HepG2 (cell line): Measurements from ENCODE around the gene POU5F1. TPM values are rescaled to one million over a fixed set of nuclear protein-coding genes. Genes with fewer than 3 reads are reported as not detected.

ENCODE experiments used
- ARNTL ChIP-seq: sonication (generic); formaldehyde crosslinking; IDR thresholded peaks from 2 replicates; pipeline ENCODE4 v1.4.0; 2020; ENCODE audit warnings: mild to moderate bottlenecking, missing genetic modification reagents
- EEA1 ChIP-seq: sonication (generic); formaldehyde crosslinking; IDR thresholded peaks from 2 replicates; pipeline ENCODE4 v1.5.1; 2020; ENCODE audit warnings: mild to moderate bottlenecking, missing genetic modification reagents, borderline replicate concordance
- ELF3 ChIP-seq: IDR thresholded peaks from 2 replicates; pipeline ENCODE4 v1.6.1; 2016; ENCODE audit warnings: missing genetic modification reagents, missing compliant biosample characterization
- FOXO1 ChIP-seq: sonication (generic); formaldehyde crosslinking; IDR thresholded peaks from 2 replicates; pipeline ENCODE4 v1.4.0; 2020; ENCODE audit warnings: missing genetic modification reagents
- HHEX ChIP-seq: IDR thresholded peaks from 2 replicates; pipeline ENCODE4 v1.6.1; 2016; ENCODE audit warnings: control low read depth
- HMG20B ChIP-seq: conservative IDR thresholded peaks from 2 replicates; pipeline ENCODE4 v1.6.1; 2016; ENCODE audit warnings: missing genetic modification reagents, missing compliant biosample characterization
- HOXA3 ChIP-seq: sonication (generic); formaldehyde crosslinking; IDR thresholded peaks from 2 replicates; pipeline ENCODE4 v1.5.0; 2020; ENCODE audit warnings: missing genetic modification reagents
- ISL2 ChIP-seq: sonication (generic); formaldehyde crosslinking; IDR thresholded peaks from 2 replicates; pipeline ENCODE4 v1.5.0; 2020; ENCODE audit warnings: missing genetic modification reagents
- PHF21A ChIP-seq: sonication (generic); formaldehyde crosslinking; IDR thresholded peaks from 2 replicates; pipeline ENCODE4 v1.5.0; 2020; ENCODE audit warnings: mild to moderate bottlenecking, missing genetic modification reagents
- SIN3B ChIP-seq: fragments of 150-350 bp; IDR thresholded peaks from 2 replicates; pipeline ENCODE4 v1.6.1; 2014; ENCODE audit warnings: low read length
- SOX13 ChIP-seq, 3 experiments: fragments of 450-650 bp in 1 of 3; sonication (generic) in 1 of 3; formaldehyde crosslinking in 1 of 3; IDR thresholded peaks in 2 of 3; conservative IDR thresholded peaks in 1 of 3; 2 replicates each; pipeline versions ENCODE4 v1.5.0 to v1.6.1; 2016 to 2020; ENCODE audit warnings: antibody characterized with exemption in 1 of 3, mild to moderate bottlenecking in 1 of 3, missing compliant biosample characterization in 1 of 3, missing genetic modification reagents in 1 of 3, moderate library complexity in 1 of 3
- YEATS4 ChIP-seq: sonication (generic); formaldehyde crosslinking; IDR thresholded peaks from 2 replicates; pipeline ENCODE4 v1.4.0; 2020; ENCODE audit warnings: missing genetic modification reagents, borderline replicate concordance
- ZBTB7B ChIP-seq: sonication (generic); formaldehyde crosslinking; IDR thresholded peaks from 2 replicates; pipeline ENCODE4 v1.4.0; 2020; ENCODE audit warnings: missing genetic modification reagents
- ZMYM3 ChIP-seq: sonication (generic); formaldehyde crosslinking; IDR thresholded peaks from 2 replicates; pipeline ENCODE4 v1.5.1; 2020; ENCODE audit warnings: mild to moderate bottlenecking, missing genetic modification reagents
- ZMYM4 ChIP-seq: sonication (generic); formaldehyde crosslinking; IDR thresholded peaks from 2 replicates; pipeline ENCODE4 v1.8.1; 2023; ENCODE audit warnings: mild to moderate bottlenecking, missing genetic modification reagents
- ZNF333 ChIP-seq: sonication (generic); formaldehyde crosslinking; IDR thresholded peaks from 2 replicates; pipeline ENCODE4 v1.4.0; 2020; ENCODE audit warnings: mild to moderate bottlenecking, missing genetic modification reagents, borderline replicate concordance
- ZNF672 ChIP-seq: sonication (generic); formaldehyde crosslinking; IDR thresholded peaks from 2 replicates; pipeline ENCODE4 v1.8.1; 2022; ENCODE audit warnings: missing genetic modification reagents
- ZNF883 ChIP-seq: sonication (generic); formaldehyde crosslinking; IDR thresholded peaks from 2 replicates; pipeline ENCODE4 v1.5.1; 2020; ENCODE audit warnings: mild to moderate bottlenecking, missing genetic modification reagents; ENCODE audit errors: not compliant biosample characterization
- ZZZ3 ChIP-seq: sonication (generic); formaldehyde crosslinking; IDR thresholded peaks from 2 replicates; pipeline ENCODE4 v1.4.0; 2020; ENCODE audit warnings: missing genetic modification reagents, mild to moderate bottlenecking, borderline replicate concordance
- polyA plus RNA-seq, 8 experiments: library from polyadenylated mRNA; depleted of rRNA in 3 of 8; stranded (reverse) in 7 of 8; unstranded in 1 of 8; fragments of >200 nt; fragmentation: Illumina TruSeq in 4 of 8; extraction: Trizol in 4 of 8; gene quantifications; 2 replicates each; pipeline versions ENCODE4 v1.2.1 to v1.2.3, GENCODE V29; 2011 to 2016; ENCODE audit warnings: low read depth in 4 of 8, missing spikeins in 1 of 8, mixed read lengths in 1 of 8; ENCODE audit not compliant: insufficient read depth in 1 of 8
- total RNA-seq, 5 experiments: library from RNA; depleted of rRNA; stranded (reverse); fragments of >200 nt; fragmentation: Illumina TruSeq; extraction: Trizol; gene quantifications; 2 replicates each; pipeline ENCODE4 v1.2.3, GENCODE V29; 2016; ENCODE audit warnings: low read depth in 1 of 5
- TF ChIP-seq, protein P1 (sequence below): sonication (generic); formaldehyde crosslinking; IDR thresholded peaks from 2 replicates; pipeline ENCODE4 v1.4.0; 2020; ENCODE audit warnings: mild to moderate bottlenecking, missing genetic modification reagents
- TF ChIP-seq, protein P2 (sequence below): sonication (generic); formaldehyde crosslinking; IDR thresholded peaks from 2 replicates; pipeline ENCODE4 v1.8.0; 2022; ENCODE audit warnings: low read depth, missing genetic modification reagents
- TF ChIP-seq, protein P3 (sequence below): sonication (generic); formaldehyde crosslinking; conservative IDR thresholded peaks from 2 replicates; pipeline ENCODE4 v1.4.0; 2020; ENCODE audit warnings: mild to moderate bottlenecking, missing genetic modification reagents, moderate library complexity
- TF ChIP-seq, protein P4 (sequence below): IDR thresholded peaks from 2 replicates; pipeline ENCODE4 v1.6.1; 2016; ENCODE audit warnings: control low read depth

The POU5F1 gene
- total and polyA plus RNA-seq, 2 of the 13 experiments (the other 11 are each of a cell fraction or from before 2014, with no cell fraction given): 2.5 to 7.2 TPM

DNA sequence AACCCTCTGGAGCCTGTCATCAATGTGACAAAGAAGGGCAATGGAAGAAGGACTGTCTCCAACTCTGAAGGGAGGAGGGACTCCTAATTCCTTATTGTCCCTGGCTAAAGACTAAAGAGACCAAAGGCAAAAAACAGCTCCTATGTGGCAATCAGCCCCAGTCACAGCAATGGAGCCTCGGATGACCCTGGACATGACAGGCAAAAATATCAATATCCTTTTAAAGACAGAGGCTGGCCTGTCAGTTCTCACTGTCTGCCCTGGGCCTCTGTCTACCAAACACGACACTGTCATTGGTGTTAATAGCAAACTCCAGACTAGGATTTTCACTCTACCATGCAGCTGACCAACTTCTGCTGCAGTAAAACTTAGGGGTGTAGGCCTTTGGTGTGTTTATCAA is 38.0 kb upstream of the POU5F1 start (continued):
- TF ChIP-seq, protein P1, sequence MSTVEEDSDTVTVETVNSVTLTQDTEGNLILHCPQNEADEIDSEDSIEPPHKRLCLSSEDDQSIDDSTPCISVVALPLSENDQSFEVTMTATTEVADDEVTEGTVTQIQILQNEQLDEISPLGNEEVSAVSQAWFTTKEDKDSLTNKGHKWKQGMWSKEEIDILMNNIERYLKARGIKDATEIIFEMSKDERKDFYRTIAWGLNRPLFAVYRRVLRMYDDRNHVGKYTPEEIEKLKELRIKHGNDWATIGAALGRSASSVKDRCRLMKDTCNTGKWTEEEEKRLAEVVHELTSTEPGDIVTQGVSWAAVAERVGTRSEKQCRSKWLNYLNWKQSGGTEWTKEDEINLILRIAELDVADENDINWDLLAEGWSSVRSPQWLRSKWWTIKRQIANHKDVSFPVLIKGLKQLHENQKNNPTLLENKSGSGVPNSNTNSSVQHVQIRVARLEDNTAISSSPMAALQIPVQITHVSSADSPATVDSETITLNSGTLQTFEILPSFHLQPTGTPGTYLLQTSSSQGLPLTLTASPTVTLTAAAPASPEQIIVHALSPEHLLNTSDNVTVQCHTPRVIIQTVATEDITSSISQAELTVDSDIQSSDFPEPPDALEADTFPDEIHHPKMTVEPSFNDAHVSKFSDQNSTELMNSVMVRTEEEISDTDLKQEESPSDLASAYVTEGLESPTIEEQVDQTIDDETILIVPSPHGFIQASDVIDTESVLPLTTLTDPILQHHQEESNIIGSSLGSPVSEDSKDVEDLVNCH (CRISPR knock-in tag): no peak
- TF ChIP-seq ZZZ3 (no peak), ZNF672 (CRISPR knock-in tag) (no peak), HMG20B (CRISPR knock-in tag) (no peak), ZBTB7B (CRISPR knock-in tag) (no peak), FOXO1 (CRISPR knock-in tag) (0 out of 2 replicates have a peak, but pooled peaks have one; percentile 16), SIN3B (no peak), ELF3 (CRISPR knock-in tag) (peak; percentile 20; the same call in 1 of the 2 replicates), EEA1 (CRISPR knock-in tag) (no peak), HHEX (CRISPR knock-in tag) (peak; percentile 43; the same call in 1 of the 2 replicates), ISL2 (CRISPR knock-in tag) (peak; percentile 56; the same call in 1 of the 2 replicates), ZMYM4 (CRISPR knock-in tag) (peak; percentile 52), ZNF883 (no peak), ARNTL (CRISPR knock-in tag) (no peak), PHF21A (peak; percentile 70), SOX13 (IDR thresholded peaks at IDR 0.05) (no peak), SOX13 (CRISPR knock-in tag; conservative IDR thresholded peaks at IDR 0.05 in 1 of 2, IDR thresholded peaks at IDR 0.05 in 1 of 2) (peak in 1 of 2 experiments; percentile 58; a peak in 2 of 4 replicates), YEATS4 (CRISPR knock-in tag) (peak; percentile 56; the same call in 1 of the 2 replicates), HOXA3 (CRISPR knock-in tag) (peak; percentile 69; the same call in 1 of the 2 replicates), ZMYM3 (CRISPR knock-in tag) (0 out of 2 replicates have a peak, but pooled peaks have one; percentile 28), ZNF333 (CRISPR knock-in tag) (no peak)
- TF ChIP-seq, protein P2, sequence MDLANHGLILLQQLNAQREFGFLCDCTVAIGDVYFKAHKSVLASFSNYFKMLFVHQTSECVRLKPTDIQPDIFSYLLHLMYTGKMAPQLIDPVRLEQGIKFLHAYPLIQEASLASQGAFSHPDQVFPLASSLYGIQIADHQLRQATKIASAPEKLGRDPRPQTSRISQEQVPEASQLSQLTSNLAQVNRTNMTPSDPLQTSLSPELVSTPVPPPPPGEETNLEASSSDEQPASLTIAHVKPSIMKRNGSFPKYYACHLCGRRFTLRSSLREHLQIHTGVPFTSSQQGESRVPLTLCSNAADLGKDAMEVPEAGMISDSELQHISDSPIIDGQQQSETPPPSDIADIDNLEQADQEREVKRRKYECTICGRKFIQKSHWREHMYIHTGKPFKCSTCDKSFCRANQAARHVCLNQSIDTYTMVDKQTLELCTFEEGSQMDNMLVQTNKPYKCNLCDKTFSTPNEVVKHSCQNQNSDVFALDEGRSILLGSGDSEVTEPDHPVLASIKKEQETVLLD (CRISPR knock-in tag): no peak
- TF ChIP-seq, protein P3, sequence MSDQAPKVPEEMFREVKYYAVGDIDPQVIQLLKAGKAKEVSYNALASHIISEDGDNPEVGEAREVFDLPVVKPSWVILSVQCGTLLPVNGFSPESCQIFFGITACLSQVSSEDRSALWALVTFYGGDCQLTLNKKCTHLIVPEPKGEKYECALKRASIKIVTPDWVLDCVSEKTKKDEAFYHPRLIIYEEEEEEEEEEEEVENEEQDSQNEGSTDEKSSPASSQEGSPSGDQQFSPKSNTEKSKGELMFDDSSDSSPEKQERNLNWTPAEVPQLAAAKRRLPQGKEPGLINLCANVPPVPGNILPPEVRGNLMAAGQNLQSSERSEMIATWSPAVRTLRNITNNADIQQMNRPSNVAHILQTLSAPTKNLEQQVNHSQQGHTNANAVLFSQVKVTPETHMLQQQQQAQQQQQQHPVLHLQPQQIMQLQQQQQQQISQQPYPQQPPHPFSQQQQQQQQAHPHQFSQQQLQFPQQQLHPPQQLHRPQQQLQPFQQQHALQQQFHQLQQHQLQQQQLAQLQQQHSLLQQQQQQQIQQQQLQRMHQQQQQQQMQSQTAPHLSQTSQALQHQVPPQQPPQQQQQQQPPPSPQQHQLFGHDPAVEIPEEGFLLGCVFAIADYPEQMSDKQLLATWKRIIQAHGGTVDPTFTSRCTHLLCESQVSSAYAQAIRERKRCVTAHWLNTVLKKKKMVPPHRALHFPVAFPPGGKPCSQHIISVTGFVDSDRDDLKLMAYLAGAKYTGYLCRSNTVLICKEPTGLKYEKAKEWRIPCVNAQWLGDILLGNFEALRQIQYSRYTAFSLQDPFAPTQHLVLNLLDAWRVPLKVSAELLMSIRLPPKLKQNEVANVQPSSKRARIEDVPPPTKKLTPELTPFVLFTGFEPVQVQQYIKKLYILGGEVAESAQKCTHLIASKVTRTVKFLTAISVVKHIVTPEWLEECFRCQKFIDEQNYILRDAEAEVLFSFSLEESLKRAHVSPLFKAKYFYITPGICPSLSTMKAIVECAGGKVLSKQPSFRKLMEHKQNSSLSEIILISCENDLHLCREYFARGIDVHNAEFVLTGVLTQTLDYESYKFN (CRISPR knock-in tag): peak; percentile 54
- TF ChIP-seq, protein P4, sequence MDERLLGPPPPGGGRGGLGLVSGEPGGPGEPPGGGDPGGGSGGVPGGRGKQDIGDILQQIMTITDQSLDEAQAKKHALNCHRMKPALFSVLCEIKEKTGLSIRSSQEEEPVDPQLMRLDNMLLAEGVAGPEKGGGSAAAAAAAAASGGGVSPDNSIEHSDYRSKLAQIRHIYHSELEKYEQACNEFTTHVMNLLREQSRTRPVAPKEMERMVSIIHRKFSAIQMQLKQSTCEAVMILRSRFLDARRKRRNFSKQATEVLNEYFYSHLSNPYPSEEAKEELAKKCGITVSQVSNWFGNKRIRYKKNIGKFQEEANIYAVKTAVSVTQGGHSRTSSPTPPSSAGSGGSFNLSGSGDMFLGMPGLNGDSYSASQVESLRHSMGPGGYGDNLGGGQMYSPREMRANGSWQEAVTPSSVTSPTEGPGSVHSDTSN (CRISPR knock-in tag): no peak
